Activated CD4-positive, alpha-beta memory T cell treated with anti-CD3 and anti-CD28 coated beads for 36 hours (primary cell): ENCODE measurements around the gene CBX3. TPM values are rescaled to one million over a fixed set of nuclear protein-coding genes. Genes with fewer than 3 reads are reported as not detected.
"Not testable (repeated sequence)": the region's sequence is repeated elsewhere in the genome, so short reads cannot be mapped to it uniquely, and the experiment has no call there.

ENCODE experiments used
- CTCF ChIA-PET: fragments of 350-600 bp; sonication (Branson Sonifier 250); formaldehyde crosslinking; loops from one replicate; lab custom pipeline; 2021; ENCODE audit warnings: antibody characterized with exemption, inconsistent platforms; lab: Charles Lee
- POLR2A ChIA-PET: fragments of 350-600 bp; sonication (Branson Sonifier 250); formaldehyde crosslinking; loops from one replicate; lab custom pipeline; 2021; ENCODE audit warnings: antibody characterized with exemption; lab: Charles Lee
- DNase-seq: peaks from one replicate; pipeline ENCODE4 v3.0.0-alpha.2; 2020
- H3K27ac Mint-ChIP-seq: one replicate; pipeline ENCODE4 v1.8.0; 2021; ENCODE audit warnings: mixed read lengths
- H3K27me3 Mint-ChIP-seq: one replicate; pipeline ENCODE4 v1.8.0; 2021; ENCODE audit warnings: mixed read lengths
- H3K36me3 Mint-ChIP-seq: one replicate; pipeline ENCODE4 v1.8.0; 2021; ENCODE audit warnings: mixed read lengths
- H3K4me1 Mint-ChIP-seq: one replicate; pipeline ENCODE4 v1.8.0; 2021; ENCODE audit warnings: low read depth, mixed read lengths
- H3K4me3 Mint-ChIP-seq: one replicate; pipeline ENCODE4 v1.8.0; 2021; ENCODE audit warnings: mild to moderate bottlenecking, mixed read lengths
- H3K9me3 Mint-ChIP-seq: one replicate; pipeline ENCODE4 v1.8.0; 2021; ENCODE audit warnings: mixed read lengths
- intact Hi-C: fragments of 100-400 bp; cut with micrococcal nuclease; formaldehyde crosslinking; loops from one replicate; pipeline ENCODE4 v1.15.1; 2023
- total RNA-seq, 2 experiments: library from RNA; stranded (reverse); gene quantifications; one replicate each; pipeline ENCODE4 v1.2.3, GENCODE V29; 2021

CBX3 gene
- total RNA-seq, 2 experiments from 2014 or later, result 278 to 281 TPM

DNA sequence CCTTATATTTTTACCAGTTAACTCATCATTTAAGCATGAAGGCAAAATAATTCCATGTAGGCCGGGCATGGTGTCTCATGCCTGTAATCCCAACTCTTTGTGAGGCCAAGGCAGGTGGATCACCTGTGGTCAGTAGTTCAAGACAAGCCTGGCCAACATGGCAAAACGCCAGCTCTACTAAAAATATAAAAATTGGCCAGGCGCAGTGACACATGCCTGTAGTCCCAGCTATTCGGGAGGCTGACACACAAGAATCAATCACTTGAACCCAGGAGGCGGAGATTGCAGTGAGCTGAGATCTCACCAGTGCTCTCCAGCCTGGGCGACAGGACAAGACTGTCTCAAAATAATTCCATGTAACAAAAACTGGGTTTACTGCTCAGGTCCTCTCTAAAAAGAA, 19.3 kb upstream of the CBX3 start:
- Mint-ChIP-seq H3K27ac (peak overlapping the region; percentile 70), H3K4me1 (peaks cover 42% of the 10 kb centered on the region), H3K4me3 (no peak overlapping the region), H3K9me3 (no peaks in the 10 kb centered on the region), H3K36me3 (peaks cover 35% of the 10 kb centered on the region), H3K27me3 (no peaks in the 10 kb centered on the region)
- DNase-seq, result no peak
- ChIA-PET POLR2A (interaction anchor here (1.2 to 1.5 kb wide), 2 partner anchors 14 to 25 kb away, joined by 5 read pairs; no protein-coding TSS in a partner anchor), CTCF (interaction anchor here (0.8 to 1.7 kb wide), 3 partner anchors 15 to 93 kb away, joined by 3 to 9 read pairs (median 6); no protein-coding TSS in a partner anchor)
- intact Hi-C loops, result no loop called here

- H3K36me3 Mint-ChIP-seq, result peaks cover 37% of the 10 kb centered on the region
- CTCF ChIA-PET, result interaction anchor here (1.7 kb wide), 1 partner anchor 92 kb away, joined by 9 read pairs; no protein-coding TSS in a partner anchor
- intact Hi-C loops, result no loop called here
- H3K27ac Mint-ChIP-seq, result peak overlapping the region; percentile 88
- H3K27me3 Mint-ChIP-seq, result no peaks in the 10 kb centered on the region
- no peak overlapping the region for H3K4me3 Mint-ChIP-seq
- POLR2A ChIA-PET, result interaction anchor here (1.2 to 1.7 kb wide), 4 partner anchors 8 to 25 kb away, joined by 3 to 7 read pairs (median 5); no protein-coding TSS in a partner anchor
- H3K9me3 Mint-ChIP-seq, result no peaks in the 10 kb centered on the region
- no peak for DNase-seq
- H3K4me1 Mint-ChIP-seq, result peaks cover 44% of the 10 kb centered on the region
Measured at GRCh38 chr7:26182706-26183105, 18.8 kb upstream of the CBX3 start.

DNA sequence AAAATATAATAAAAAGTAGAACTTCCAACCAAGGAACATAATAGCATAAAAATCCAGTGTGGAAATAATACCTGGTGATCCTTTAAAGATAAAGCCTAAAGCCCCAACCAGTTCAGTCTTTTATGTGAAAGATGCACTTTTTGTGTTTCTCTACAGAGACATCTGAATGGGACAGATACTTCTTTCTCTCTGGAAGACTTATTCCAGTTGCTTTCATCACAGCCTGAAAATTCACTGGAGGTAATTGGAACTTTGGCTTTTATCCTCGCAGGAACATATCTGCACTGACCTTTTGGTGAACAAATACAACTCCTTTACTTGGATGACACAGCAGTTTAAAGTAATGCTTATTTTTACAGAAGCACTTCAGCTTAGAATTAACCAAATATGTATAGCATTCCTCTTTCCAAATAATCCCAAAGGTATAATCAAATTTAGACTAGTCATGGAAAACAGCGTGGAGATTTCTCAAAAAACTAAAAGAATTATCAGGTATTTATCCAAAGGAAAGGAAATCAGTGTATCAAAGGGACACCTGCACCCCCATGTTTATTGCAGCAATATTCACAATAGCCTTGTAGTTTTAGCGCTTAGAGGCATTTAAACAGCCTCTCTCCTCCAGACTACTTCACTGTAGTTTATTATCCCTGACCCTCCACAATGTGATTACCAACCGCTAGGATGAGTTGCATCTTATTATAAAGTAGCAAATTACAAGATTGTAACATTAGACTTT, 17.8 kb upstream of the CBX3 start:
- peaks cover 46% of the 10 kb centered on the region for H3K4me1 Mint-ChIP-seq

DNA sequence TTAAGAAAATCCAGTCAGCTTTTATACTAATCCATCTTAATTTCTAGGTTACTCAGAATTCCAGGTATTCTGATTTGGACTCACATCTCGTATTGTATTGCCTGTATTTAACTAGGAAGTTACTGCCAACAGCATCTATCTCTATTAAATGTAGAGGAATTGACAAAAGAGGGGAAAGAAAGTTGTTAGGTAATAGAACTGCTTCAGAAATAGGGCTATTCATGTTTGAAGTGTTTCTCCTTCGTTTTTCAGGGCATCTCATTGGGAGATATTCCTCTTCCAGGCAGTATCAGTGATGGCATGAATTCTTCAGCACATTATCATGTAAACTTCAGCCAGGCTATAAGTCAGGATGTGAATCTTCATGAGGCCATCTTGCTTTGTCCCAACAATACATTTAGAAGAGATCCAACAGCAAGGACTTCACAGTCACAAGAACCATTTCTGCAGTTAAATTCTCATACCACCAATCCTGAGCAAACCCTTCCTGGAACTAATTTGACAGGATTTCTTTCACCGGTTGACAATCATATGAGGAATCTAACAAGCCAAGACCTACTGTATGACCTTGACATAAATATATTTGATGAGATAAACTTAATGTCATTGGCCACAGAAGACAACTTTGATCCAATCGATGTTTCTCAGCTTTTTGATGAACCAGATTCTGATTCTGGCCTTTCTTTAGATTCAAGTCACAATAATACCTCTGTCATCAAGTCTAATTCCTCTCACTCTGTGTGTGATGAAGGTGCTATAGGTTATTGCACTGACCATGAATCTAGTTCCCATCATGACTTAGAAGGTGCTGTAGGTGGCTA, 17.1 kb upstream of the CBX3 start:
- CTCF ChIA-PET, result interaction anchor here (1.0 to 1.3 kb wide), 2 partner anchors 16 to 180 kb away, joined by 3 read pairs; partner anchors contain the start of gene HNRNPA2B1

More for the DNA sequence above, 17.8 kb upstream of the CBX3 start:
- no peaks in the 10 kb centered on the region for H3K9me3 Mint-ChIP-seq
- DNase-seq, result no peak
- no peak overlapping the region for H3K4me3 Mint-ChIP-seq
- peak overlapping the region; percentile 88 for H3K27ac Mint-ChIP-seq
- H3K36me3 Mint-ChIP-seq, result peaks cover 44% of the 10 kb centered on the region
- no peaks in the 10 kb centered on the region for H3K27me3 Mint-ChIP-seq
- intact Hi-C loops, result no loop called here
- ChIA-PET CTCF (interaction anchor here (0.7 to 1.7 kb wide), 3 partner anchors 17 to 289 kb away, joined by 3 to 9 read pairs (median 3); partner anchors contain the start of gene HNRNPA2B1), POLR2A (interaction anchor here (1.4 to 2.1 kb wide), 4 partner anchors 9 to 26 kb away, joined by 3 to 7 read pairs (median 5); no protein-coding TSS in a partner anchor)

DNA sequence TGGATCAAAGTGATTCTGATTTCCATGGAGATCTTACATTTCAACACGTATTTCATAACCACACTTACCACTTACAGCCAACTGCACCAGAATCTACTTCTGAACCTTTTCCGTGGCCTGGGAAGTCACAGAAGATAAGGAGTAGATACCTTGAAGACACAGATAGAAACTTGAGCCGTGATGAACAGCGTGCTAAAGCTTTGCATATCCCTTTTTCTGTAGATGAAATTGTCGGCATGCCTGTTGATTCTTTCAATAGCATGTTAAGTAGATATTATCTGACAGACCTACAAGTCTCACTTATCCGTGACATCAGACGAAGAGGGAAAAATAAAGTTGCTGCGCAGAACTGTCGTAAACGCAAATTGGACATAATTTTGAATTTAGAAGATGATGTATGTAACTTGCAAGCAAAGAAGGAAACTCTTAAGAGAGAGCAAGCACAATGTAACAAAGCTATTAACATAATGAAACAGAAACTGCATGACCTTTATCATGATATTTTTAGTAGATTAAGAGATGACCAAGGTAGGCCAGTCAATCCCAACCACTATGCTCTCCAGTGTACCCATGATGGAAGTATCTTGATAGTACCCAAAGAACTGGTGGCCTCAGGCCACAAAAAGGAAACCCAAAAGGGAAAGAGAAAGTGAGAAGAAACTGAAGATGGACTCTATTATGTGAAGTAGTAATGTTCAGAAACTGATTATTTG, 16.3 kb upstream of the CBX3 start:
- intact Hi-C loops, result no loop called here
- CTCF ChIA-PET, result interaction anchor here (1.0 kb wide), 1 partner anchor 180 kb away, joined by 3 read pairs; no protein-coding TSS in a partner anchor
- peaks cover 58% of the 10 kb centered on the region for H3K36me3 Mint-ChIP-seq

More for the DNA sequence above, 17.1 kb upstream of the CBX3 start:
- intact Hi-C loops, DNase-seq, H3K9me3 Mint-ChIP-seq, H3K4me3 Mint-ChIP-seq, H3K27me3 Mint-ChIP-seq: not testable (repeated sequence)
- peak overlapping the region; percentile 88 for H3K27ac Mint-ChIP-seq
- POLR2A ChIA-PET, result interaction anchor here (1.2 to 2.1 kb wide), 5 partner anchors 8 to 17 kb away, joined by 3 to 7 read pairs (median 5); partner anchors contain the start of gene HNRNPA2B1
- H3K36me3 Mint-ChIP-seq, result peaks cover 51% of the 10 kb centered on the region
- peaks cover 54% of the 10 kb centered on the region for H3K4me1 Mint-ChIP-seq

GRCh38 chr7:26185844-26186180, 15.7 kb upstream of the CBX3 start:
- peaks cover 61% of the 10 kb centered on the region for H3K4me1 Mint-ChIP-seq
- CTCF ChIA-PET, result interaction anchor here (1.0 kb wide), 1 partner anchor 179 kb away, joined by 3 read pairs; no protein-coding TSS in a partner anchor
- H3K4me3 Mint-ChIP-seq, result peak overlapping the region; percentile 25
- DNase-seq, result no peak
- H3K36me3 Mint-ChIP-seq, result peaks cover 63% of the 10 kb centered on the region
- H3K27me3 Mint-ChIP-seq, result no peaks in the 10 kb centered on the region
- H3K9me3 Mint-ChIP-seq, result no peaks in the 10 kb centered on the region
- H3K27ac Mint-ChIP-seq, result peak overlapping the region; percentile 88
- intact Hi-C loops, result no loop called here
- POLR2A ChIA-PET, result interaction anchor here (1.0 to 2.1 kb wide), 5 partner anchors 9 to 23 kb away, joined by 3 to 5 read pairs (median 5); partner anchors contain the start of gene HNRNPA2B1

More for the DNA sequence above, 16.3 kb upstream of the CBX3 start:
- H3K9me3 Mint-ChIP-seq, result no peaks in the 10 kb centered on the region
- H3K27me3 Mint-ChIP-seq, result no peaks in the 10 kb centered on the region
- H3K27ac Mint-ChIP-seq, result peak overlapping the region; percentile 88
- no peak for DNase-seq
- POLR2A ChIA-PET, result interaction anchor here (1.0 to 2.1 kb wide), 5 partner anchors 10 to 22 kb away, joined by 3 to 5 read pairs (median 5); partner anchors contain the start of gene HNRNPA2B1
- H3K4me1 Mint-ChIP-seq, result peaks cover 59% of the 10 kb centered on the region
- peak overlapping the region; percentile 25 for H3K4me3 Mint-ChIP-seq

DNA sequence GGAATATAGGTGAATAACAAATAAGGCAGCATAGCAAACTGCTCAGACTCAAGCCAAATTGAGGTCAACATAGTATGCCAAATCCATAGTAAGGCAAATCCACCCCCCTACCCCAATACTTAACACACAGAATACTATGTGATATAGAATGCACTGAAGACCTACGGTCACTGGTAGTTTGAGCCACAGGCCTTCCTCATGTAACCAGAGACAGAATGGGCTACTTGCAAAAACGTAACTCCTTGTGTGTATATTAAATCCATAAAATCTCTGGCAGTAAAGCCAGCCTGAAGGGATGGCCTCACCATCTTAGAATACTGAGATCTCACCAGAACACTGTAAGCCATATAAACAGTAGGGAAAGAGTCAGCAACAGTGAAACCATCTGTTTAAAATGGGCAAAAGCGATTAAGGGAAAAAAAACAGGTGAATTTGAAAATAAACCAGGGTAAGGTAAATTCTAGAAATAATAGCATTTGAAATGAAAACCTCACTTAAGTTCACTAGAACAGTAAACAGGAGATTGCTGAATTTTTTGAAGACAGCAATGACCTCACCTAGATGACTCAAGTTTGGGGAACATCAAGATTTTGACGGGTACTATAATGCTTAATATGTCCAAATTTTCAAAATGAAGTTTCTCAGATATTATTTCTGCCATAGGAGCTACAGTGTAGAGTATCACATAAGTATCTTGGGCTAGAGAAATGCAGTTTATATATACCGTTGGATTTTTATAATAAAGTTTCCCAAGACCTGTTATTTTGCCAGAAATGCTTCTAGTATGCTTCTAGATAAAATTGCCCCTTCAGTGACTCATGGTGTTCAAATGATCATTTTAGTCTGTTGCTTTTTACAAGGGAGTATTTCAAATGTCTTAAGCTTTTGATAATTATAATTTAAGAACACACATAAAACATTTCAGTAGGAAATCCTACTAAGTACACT, 14.9 kb upstream of the CBX3 start:
- Mint-ChIP-seq H3K4me1 (peaks cover 63% of the 10 kb centered on the region), H3K9me3 (no peaks in the 10 kb centered on the region), H3K27ac (peak overlapping the region; percentile 81), H3K36me3 (peaks cover 66% of the 10 kb centered on the region), H3K27me3 (no peaks in the 10 kb centered on the region), H3K4me3 (no peak overlapping the region)
- intact Hi-C loops, result no loop called here
- no peak for DNase-seq
- ChIA-PET CTCF (interaction anchor here (0.9 to 3.5 kb wide), 5 partner anchors 16 to 183 kb away, joined by 3 to 22 read pairs (median 8); no protein-coding TSS in a partner anchor), POLR2A (interaction anchor here (1.0 to 4.0 kb wide), 8 partner anchors 11 to 107 kb away, joined by 3 to 142 read pairs (median 6); partner anchors contain the start of genes CBX3, HNRNPA2B1 and NFE2L3)

- Mint-ChIP-seq H3K36me3 (peaks cover 74% of the 10 kb centered on the region), H3K27ac (peak overlapping the region; percentile 81), H3K27me3 (no peaks in the 10 kb centered on the region), H3K4me3 (peak overlapping the region; percentile 10), H3K9me3 (no peaks in the 10 kb centered on the region), H3K4me1 (peaks cover 70% of the 10 kb centered on the region)
- ChIA-PET CTCF (interaction anchor here (0.5 to 3.5 kb wide), 12 partner anchors 10 to 306 kb away, joined by 3 to 22 read pairs (median 4); partner anchors contain the start of gene NFE2L3), POLR2A (interaction anchor here (0.6 to 4.0 kb wide), 9 partner anchors 11 to 331 kb away, joined by 3 to 142 read pairs (median 3); partner anchors contain the start of genes CBX3, HNRNPA2B1, NFE2L3 and SNX10)
- DNase-seq, result no peak
- intact Hi-C loops, result loop anchor here (1.0 kb wide), 2 partner anchors 9 to 31 kb away; no protein-coding TSS in a partner anchor
Measured at GRCh38 chr7:26187380-26188205, 14.0 kb upstream of the CBX3 start.

DNA sequence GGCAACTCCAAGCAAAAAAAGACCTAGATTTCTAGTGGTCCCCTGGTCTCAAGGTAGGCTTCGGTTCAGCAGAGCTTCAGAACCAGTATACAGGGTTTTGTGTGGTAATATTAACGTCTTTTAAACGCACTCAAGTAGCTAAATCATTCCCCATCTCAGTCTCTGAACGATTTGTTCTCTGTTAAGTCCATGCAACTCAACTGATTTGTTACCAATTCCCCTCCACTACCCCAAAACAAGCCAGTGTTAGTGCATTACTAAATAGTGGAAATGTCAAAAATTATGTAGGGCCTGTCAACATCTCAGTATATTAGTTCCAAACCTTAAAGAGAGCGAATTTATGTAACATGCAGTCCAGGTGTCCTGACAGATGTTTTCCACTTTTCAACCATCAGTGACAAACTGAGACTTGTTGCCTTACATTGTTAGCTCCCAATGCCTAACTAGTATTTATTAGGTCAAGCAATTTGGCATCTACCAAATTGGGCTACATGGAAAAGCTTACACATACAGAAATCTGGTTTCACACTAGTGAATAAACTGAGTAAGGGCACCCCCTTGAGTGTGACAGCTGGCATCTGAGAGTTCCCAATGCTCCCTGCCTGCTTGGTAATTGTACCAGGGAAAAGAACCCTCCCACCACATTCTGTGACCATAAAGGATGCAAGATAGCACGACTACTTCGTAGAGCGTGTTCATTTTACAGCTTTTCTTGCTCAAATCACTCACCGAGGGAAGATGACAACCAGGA, 13.2 kb upstream of the CBX3 start:
- ChIA-PET CTCF (interaction anchor here (0.8 to 3.5 kb wide), 14 partner anchors 9 to 307 kb away, joined by 3 to 22 read pairs (median 4); partner anchors contain the start of gene NFE2L3), POLR2A (interaction anchor here (0.6 to 4.0 kb wide), 14 partner anchors 9 to 332 kb away, joined by 3 to 142 read pairs (median 3); partner anchors contain the start of genes CBX3, HNRNPA2B1, NFE2L3 and SNX10)
- Mint-ChIP-seq H3K4me1 (peaks cover 78% of the 10 kb centered on the region), H3K27ac (peak overlapping the region; percentile 81), H3K36me3 (peaks cover 82% of the 10 kb centered on the region), H3K9me3 (no peaks in the 10 kb centered on the region), H3K27me3 (no peaks in the 10 kb centered on the region), H3K4me3 (peak overlapping the region; percentile 35)
- intact Hi-C loops, result loop anchor here (1.0 kb wide), 2 partner anchors 8 to 32 kb away; no protein-coding TSS in a partner anchor
- no peak for DNase-seq
